Adrenal gland (tissue), 5 donors: ENCODE data around the gene ADAMTSL1.

Experiments used
- CTCF ChIP-seq, 6 experiments: fragments of 450-650 bp in 4 of 6; fragments of 200-600 bp in 2 of 6; sonication (generic) in 1 of 6; IDR thresholded peaks; 1 replicate in 5 of 6; 2 replicates in 1 of 6; pipeline versions ENCODE4 v1.5.1 to v1.8.0; 2016 to 2021; ENCODE audit warnings: antibody characterized with exemption in 6 of 6, mild to moderate bottlenecking in 2 of 6, moderate library complexity in 1 of 6
- POLR2A ChIP-seq, 2 donors: fragments of 450-650 bp; IDR thresholded peaks; one replicate each; pipeline ENCODE4 v1.6.1; 2017; ENCODE audit warnings: antibody characterized with exemption in 2 of 2, mild to moderate bottlenecking in 2 of 2, moderate library complexity in 1 of 2
- donor health status: DM: no; HTN: no; CAD: no.

- TF ChIP-seq CTCF (IDR thresholded peaks at IDR 0.05): no peak
- TF ChIP-seq POLR2A (IDR thresholded peaks at IDR 0.05): no peak
Measured at GRCh38 chr9:18935541-18935940, 461.6 kb downstream of the ADAMTSL1 start.
